Eye (tissue), 1 donor: ENCODE measurements around the gene FHIT.
"Not testable (repeated sequence)": the region's sequence is repeated elsewhere in the genome, so short reads cannot be mapped to it uniquely, and the experiment has no call there.

Source experiments
- DNase-seq: peaks from one replicate; pipeline ENCODE4 v3.0.0-alpha.2; 2015

Gene FHIT

DNA sequence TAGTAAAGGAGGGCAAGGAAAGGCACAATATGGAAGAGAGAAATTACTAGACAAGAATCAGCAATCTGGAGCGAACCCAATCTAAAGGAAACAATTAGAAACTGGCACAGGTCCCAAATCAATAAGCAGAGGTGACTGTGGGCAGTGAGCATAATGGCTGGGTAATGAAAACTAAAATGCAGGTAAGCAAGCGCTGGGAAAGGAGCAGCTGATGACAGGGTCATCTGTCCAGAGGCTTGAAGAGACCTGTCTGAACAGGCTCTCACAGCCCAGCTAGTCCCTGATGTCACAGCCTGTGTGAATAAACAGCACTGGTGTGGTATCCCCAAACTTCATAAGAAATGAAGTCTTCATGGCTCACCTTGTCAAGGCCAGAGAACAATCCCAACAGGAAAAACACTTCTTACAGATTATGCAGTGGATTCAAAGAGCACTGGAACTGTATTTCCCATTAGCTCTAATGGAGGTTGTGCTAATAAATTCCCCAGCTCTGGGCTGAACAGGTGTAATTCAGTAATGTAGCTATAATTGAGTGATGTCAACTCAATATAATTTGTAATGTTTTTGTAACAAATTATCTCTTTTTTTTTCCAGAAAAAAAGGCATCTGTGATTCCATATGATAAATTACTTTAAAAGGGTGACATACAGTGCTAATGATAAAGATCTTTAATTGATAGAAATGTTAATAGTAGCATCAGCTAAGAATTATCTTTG, 197.3 kb downstream of the FHIT start:
- DNase-seq: no peak

GRCh38 chr3:61052851-61053250, 198.4 kb downstream of the FHIT start:
- no peak for DNase-seq

- no peak for DNase-seq
Observed at GRCh38 chr3:61051666-61052065, 199.6 kb downstream of the FHIT start.

DNA sequence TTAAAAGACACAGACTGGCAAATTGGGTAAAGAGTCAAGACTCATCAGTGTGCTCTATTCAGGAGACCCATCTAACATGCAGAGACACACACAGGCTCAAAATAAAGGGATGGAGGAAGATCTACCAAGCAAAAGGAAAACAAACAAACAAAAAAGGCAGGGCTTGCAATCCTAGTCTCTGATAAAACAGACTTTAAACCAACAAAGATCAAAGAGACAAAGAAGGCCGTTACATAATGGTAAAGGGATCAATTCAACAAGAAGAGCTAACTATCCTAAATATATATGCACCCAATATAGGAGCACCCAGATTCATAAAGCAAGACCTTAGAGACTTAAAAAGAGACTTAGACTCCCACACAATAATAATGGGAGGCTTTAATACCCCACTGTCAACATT, 206.1 kb downstream of the FHIT start:
- not testable (repeated sequence) for DNase-seq

- no peak for DNase-seq
Observed at GRCh38 chr3:61043156-61043555, 208.1 kb downstream of the FHIT start.

DNA sequence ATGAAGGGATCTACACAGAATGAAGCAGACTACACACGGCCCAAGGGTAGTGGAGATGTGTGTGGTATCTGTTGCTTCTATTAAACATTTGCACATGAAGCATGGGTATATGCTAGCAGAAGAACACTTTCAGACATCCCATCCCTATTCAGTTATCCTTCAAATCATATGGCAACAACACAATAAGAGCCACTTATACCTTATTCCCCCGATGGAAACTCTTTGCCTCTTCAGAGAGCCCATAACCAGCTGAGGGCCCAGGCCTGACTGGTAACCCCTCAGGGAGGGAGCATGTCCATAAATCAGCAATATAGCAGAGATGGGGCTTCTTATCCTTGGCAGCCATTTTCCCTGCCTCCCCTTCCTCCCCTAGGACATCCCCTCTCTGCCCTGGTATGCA, 210.6 kb downstream of the FHIT start:
- DNase-seq: no peak

DNA sequence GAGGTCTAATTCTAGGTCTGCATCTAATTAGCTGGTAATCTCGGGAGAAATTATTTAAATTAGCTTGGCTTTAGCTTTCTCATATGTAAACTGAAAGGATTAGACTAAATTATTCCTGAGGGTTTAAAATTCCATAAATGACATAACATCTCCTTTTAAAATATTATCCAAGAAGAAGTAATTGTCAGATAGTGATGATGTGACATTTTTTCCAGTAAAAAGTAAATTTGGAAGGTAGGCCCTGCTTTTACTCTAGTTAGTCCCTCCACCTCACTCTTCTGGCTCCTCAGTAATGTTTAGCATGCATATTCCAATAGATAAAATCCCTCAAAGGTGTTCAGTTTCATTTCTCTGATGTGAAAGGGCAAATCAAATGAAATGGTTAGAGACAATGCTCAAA, 215.7 kb downstream of the FHIT start:
- no peak for DNase-seq

DNA sequence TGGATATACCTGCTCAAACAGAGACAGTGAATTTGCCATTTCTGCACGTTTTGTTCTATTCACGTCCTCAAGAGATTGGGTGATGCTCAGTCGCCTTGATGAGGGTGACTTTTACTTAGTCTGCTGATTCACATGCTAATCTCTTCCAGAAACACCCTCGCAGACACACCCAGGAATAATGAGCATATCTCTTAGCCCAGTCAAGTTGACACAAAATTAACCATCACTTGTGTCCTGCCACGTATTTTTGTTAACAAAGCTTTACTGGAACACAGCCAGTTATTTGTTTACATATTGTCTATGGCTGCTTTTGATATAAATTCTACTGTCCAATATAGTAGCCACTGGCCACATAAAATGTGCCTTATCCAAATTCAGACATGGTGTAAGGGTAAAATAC, 218.3 kb downstream of the FHIT start:
- DNase-seq: no peak

DNA sequence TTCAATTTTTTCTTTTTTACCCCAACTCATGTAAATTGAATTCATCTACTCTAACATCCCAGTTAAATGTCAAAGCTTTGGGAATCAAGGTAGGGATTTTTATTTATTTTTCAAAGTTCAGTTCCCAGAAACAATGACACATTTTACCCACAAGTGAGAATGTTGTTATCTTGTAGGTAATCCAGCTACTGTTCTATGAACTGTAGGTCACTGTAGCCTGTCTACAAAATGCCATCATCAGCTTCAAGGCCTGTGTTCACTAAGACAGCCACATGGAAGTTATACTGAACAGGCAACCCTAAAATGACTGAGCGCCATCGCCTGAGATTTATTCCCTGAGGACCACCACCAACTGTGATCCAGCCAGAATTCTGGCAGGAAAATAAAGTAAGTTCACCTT, 219.7 kb downstream of the FHIT start:
- no peak for DNase-seq

DNA sequence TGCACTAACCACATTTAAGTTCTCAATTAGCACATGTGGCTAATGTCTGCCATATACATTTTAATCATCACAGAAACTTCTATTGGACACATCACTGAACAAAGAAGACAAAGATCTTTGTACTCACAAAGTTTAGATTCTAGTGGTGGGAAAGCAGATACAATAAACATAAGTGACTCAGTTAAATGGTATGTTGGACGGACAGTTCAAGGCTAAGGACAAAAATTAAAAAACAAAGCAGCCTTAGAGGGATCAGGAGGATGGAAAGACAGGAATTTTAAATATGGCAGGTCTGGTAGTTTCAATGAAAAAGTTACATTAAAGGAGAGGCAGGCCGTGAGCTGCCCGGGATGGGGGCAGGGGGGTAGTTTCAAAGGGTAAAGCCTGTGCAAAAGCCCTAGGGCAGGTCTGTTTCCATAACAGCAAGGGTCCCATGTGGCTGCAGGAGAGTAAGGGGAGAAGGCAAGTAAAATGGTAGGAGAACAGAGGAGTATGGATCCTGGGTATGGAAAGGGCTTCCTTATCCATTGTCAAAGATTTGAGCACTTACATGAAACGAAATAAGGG, 220.7 kb downstream of the FHIT start:
- no peak for DNase-seq

DNA sequence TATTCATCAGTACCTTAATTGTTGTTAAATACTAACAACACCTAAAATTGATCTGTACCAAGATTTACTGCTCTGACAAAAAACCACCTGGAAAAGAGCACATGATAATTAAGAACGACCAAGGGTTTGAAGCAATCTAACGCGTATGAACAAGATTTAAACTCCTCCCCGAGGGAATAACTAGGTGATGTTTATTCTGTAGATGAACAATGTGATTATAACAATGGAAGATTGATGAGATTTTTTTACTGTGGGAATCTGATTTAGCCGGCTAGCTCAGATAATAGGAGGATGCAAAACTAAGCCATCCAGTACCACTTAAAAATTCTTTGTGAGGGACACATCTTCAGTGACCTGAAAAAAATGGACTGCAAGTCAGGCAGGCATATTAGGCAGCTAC, 222.1 kb downstream of the FHIT start:
- DNase-seq: peak; percentile 36

GRCh38 chr3:61018807-61019206, 232.4 kb downstream of the FHIT start:
- DNase-seq: no peak

GRCh38 chr3:61017028-61017427, 234.2 kb downstream of the FHIT start:
- not testable (repeated sequence) for DNase-seq

DNA sequence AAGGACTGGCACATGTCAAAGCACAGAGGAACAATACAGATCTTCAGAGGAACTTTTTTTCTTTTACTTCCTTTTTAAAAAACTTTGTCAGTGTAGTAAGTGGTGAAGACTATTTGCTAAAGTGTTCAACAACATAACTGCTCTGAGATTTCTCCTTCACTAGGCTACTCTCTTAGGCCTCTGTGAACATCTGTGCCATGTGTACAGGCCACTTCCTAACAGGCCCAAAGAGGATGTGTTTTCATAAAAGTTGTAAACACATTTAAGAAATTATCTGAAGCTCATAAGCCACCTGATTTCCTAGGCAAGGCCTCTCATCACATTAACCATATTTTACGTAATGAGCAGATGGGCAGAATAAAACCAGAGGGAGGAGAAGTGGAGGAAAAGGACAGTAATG, 235.4 kb downstream of the FHIT start:
- DNase-seq: no peak

- DNase-seq: no peak
Observed at GRCh38 chr3:61015408-61015807, 235.8 kb downstream of the FHIT start.

DNA sequence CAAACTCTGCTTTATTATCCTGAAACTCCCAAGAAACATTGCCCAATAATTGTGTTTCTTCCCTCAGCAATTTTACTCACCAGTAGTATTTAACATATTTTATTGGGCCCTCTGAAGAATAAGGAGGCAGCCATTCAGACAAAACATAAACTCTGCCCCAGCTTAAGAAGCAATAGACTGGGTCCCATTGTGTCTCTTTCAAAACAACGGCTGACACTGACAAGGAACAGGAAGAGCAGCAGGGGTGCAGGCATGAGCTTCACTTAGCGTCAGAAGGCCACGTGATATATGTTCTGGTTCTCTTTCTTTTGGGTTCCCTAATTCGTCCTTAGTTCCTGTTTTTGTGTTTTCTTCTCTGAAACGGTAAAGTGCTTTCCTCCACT, 242.3 kb downstream of the FHIT start:
- peak; percentile 75 for DNase-seq

- peak; percentile 76 for DNase-seq
Observed at GRCh38 chr3:61008153-61008997, 242.9 kb downstream of the FHIT start.

DNA sequence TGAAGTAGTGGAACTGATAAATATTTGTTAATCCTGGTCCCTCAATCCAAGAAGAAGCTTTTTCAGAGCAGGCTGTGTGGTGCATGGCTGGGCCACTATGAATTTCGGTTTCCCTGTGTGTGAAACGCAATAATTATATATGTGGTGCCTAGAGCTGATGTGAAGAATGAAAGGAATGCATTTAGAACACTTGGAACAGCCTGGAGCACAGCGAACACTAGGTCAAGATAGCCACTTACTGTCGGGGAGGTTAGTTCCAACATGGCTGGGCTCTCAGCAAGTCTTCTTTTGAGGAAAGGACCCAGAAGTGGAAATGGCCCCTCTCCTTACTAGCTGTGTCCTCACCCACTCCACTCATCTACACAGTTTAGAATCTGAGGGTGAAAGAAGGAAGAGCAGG, 245.7 kb downstream of the FHIT start:
- no peak for DNase-seq

- DNase-seq: no peak
Observed at GRCh38 chr3:60998858-60999257, 252.4 kb downstream of the FHIT start.

DNA sequence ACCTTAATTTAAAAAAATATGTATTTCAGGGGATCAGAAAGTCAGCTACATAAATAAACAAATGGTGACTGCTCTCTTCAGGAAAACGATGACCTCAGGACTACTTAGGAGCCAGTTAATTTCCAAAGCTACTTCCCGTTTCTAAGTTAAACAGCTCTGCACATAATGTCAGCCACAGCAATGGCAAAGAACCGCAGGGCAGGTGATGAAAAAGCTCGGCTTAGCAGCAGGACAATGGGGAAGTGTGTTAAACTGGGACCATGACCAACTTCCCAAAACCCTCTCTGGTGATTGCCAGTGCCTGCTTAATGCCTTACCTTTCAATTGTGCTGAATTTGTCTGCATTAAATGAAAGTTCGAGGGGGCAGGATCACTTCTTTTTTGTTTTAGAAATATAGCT, 258.9 kb downstream of the FHIT start:
- DNase-seq: no peak

DNA sequence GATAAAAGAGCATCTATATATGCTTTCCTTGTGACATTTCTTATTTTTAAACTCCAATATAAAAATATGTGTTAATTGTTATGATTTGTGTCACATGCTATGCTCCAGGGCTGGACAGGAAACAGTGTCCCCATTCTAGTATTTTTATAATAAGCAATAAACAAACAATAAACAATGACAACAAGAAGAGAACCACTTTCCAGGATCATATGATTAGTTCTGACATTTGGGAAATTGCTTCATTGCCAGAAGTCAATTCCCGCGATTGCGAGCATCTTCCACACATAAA, 260.9 kb downstream of the FHIT start:
- no peak for DNase-seq

- DNase-seq: no peak
Observed at GRCh38 chr3:60989626-60990441, 261.4 kb downstream of the FHIT start.

- DNase-seq: not testable (repeated sequence)
Observed at GRCh38 chr3:60987191-60987590, 264.1 kb downstream of the FHIT start.
